WTC11 (cell line): ENCODE results near the gene SLC2A10. TPM values are rescaled to one million over a fixed set of nuclear protein-coding genes. Genes with fewer than 3 reads are reported as not detected.

Source experiments
- CBFB ChIP-seq: sonication (generic); formaldehyde crosslinking; IDR thresholded peaks from 2 replicates; pipeline ENCODE4 v1.8.1; 2022; ENCODE audit warnings: mild to moderate bottlenecking, low read depth, missing genetic modification reagents
- CTCF ChIP-seq: fragments of 200-600 bp; IDR thresholded peaks from 2 replicates; pipeline ENCODE4 v1.8.0; 2022; ENCODE audit warnings: antibody characterized with exemption
- ETV6 ChIP-seq: sonication (generic); formaldehyde crosslinking; IDR thresholded peaks from 2 replicates; pipeline ENCODE4 v1.8.1; 2022; ENCODE audit warnings: mild to moderate bottlenecking, missing genetic modification reagents
- GTF2I ChIP-seq: fragments of 250-450 bp; sonication (Bioruptor Pico); conservative IDR thresholded peaks from 2 replicates; pipeline ENCODE4 v1.4.0; 2021; ENCODE audit warnings: mild to moderate bottlenecking
- HMGA2 ChIP-seq: fragments of 250-450 bp; sonication (Bioruptor Pico); IDR thresholded peaks from 2 replicates; pipeline ENCODE4 v1.4.0; 2021; ENCODE audit warnings: mild to moderate bottlenecking, moderate library complexity
- MYBL2 ChIP-seq: sonication (generic); formaldehyde crosslinking; IDR thresholded peaks from 2 replicates; pipeline ENCODE4 v1.8.1; 2023; ENCODE audit warnings: mild to moderate bottlenecking, moderate library complexity, missing genetic modification reagents
- NFATC4 ChIP-seq: fragments of 250-450 bp; sonication (Bioruptor Pico); IDR thresholded peaks from 2 replicates; pipeline ENCODE4 v1.9.0; 2021; ENCODE audit warnings: mild to moderate bottlenecking
- NR1H2 ChIP-seq: sonication (generic); formaldehyde crosslinking; IDR thresholded peaks from 2 replicates; pipeline ENCODE4 v1.9.0; 2021; ENCODE audit warnings: mild to moderate bottlenecking, moderate library complexity, missing genetic modification reagents
- NR2C2 ChIP-seq: sonication (generic); formaldehyde crosslinking; IDR thresholded peaks from 2 replicates; pipeline ENCODE4 v1.8.0; 2022; ENCODE audit warnings: mild to moderate bottlenecking, missing genetic modification reagents
- PRRX2 ChIP-seq: fragments of 250-450 bp; sonication (Bioruptor Pico); IDR thresholded peaks from 2 replicates; pipeline ENCODE4 v1.8.0; 2021; ENCODE audit warnings: mild to moderate bottlenecking
- RELA ChIP-seq: sonication (generic); formaldehyde crosslinking; IDR thresholded peaks from 2 replicates; pipeline ENCODE4 v1.8.1; 2022; ENCODE audit warnings: missing genetic modification reagents, mild to moderate bottlenecking, borderline replicate concordance
- RORB ChIP-seq: fragments of 250-450 bp; sonication (Bioruptor Pico); IDR thresholded peaks from 2 replicates; pipeline ENCODE4 v1.9.0; 2021; ENCODE audit warnings: mild to moderate bottlenecking
- SMAD3 ChIP-seq: sonication (generic); formaldehyde crosslinking; IDR thresholded peaks from 2 replicates; pipeline ENCODE4 v1.8.0; 2022; ENCODE audit warnings: missing genetic modification reagents, mild to moderate bottlenecking, borderline replicate concordance
- ZNF121 ChIP-seq: sonication (generic); formaldehyde crosslinking; IDR thresholded peaks from 2 replicates; pipeline ENCODE4 v1.8.0; 2023; ENCODE audit warnings: missing genetic modification reagents
- ZNF138 ChIP-seq: sonication (generic); formaldehyde crosslinking; conservative IDR thresholded peaks from 2 replicates; pipeline ENCODE4 v1.8.1; 2022; ENCODE audit warnings: mild to moderate bottlenecking, moderate library complexity, missing genetic modification reagents
- ZNF219 ChIP-seq: sonication (generic); formaldehyde crosslinking; IDR thresholded peaks from 2 replicates; pipeline ENCODE4 v1.8.0; 2023; ENCODE audit warnings: missing genetic modification reagents, mild to moderate bottlenecking, borderline replicate concordance
- ZNF425 ChIP-seq: fragments of 250-450 bp; sonication (Bioruptor Pico); conservative IDR thresholded peaks from 2 replicates; pipeline ENCODE4 v1.9.0; 2021; ENCODE audit warnings: mild to moderate bottlenecking
- total RNA-seq: library from RNA; stranded (reverse); gene quantifications from 3 replicates; pipeline ENCODE4 v1.2.3, GENCODE V29; 2021
- TF ChIP-seq, protein P1 (sequence below): fragments of 250-450 bp; sonication (Bioruptor Pico); IDR thresholded peaks from 2 replicates; pipeline ENCODE4 v1.9.0; 2021; ENCODE audit warnings: mild to moderate bottlenecking
- TF ChIP-seq, protein P2 (sequence below): sonication (generic); formaldehyde crosslinking; IDR thresholded peaks from 2 replicates; pipeline ENCODE4 v1.8.0; 2023; ENCODE audit warnings: missing genetic modification reagents
- TF ChIP-seq, protein P3 (sequence below): fragments of 250-450 bp; sonication (Bioruptor Pico); IDR thresholded peaks from 2 replicates; pipeline ENCODE4 v2.1.2; 2022; ENCODE audit warnings: mild to moderate bottlenecking, moderate library complexity
- TF ChIP-seq, protein P4 (sequence below): sonication (generic); formaldehyde crosslinking; IDR thresholded peaks from 2 replicates; pipeline ENCODE4 v1.8.1; 2022; ENCODE audit warnings: missing genetic modification reagents, borderline replicate concordance

The SLC2A10 gene
- total RNA-seq, 1 experiment from 2014 or later = 8.0 TPM

DNA sequence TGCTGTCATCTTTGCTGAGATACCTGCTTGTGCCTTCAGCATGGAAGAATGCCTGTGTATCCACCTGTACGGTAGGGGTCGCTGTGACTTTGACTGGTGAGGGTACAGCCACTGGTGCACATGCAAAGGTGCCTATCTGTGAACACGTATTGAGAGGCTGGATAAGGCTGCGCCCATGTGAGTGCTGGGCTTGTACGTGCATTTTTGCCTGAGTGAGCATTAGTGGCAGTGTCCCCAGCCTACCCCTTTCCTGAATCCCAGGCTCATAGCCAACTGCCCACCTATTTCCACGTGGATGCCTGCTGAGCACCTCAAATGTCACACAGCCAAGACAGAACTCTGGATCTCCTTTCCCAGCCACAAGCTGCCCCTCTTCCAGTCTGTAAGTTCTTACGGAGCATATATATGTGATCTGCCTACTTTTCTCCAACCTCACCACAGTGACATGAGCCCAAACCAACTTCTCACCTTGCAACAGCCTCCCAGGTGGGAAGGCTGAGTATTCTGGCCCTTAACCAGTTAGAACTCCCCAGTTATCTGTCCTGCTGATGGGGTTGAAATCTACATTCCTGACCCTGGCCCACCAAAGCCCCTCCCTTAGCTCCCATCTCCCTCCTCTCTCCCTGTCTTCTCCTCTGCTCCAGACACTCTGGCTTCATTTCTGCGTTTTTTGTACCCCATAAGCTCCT, 1.1 kb upstream of the SLC2A10 start (continued):
- TF ChIP-seq ZNF219 (CRISPR knock-in tag) (no peak), ZNF121 (no peak), SMAD3 (CRISPR knock-in tag) (no peak), RORB (CRISPR knock-in tag) (no peak), CTCF (peak; percentile 71), NR2C2 (no peak), RELA (CRISPR knock-in tag) (no peak), ZNF425 (CRISPR knock-in tag) (no peak), ETV6 (CRISPR knock-in tag) (0 out of 2 replicates have a peak, but pooled peaks have one; percentile 17), ZNF138 (CRISPR knock-in tag) (no peak), NFATC4 (no peak), CBFB (CRISPR knock-in tag) (no peak), MYBL2 (no peak), NR1H2 (CRISPR knock-in tag) (no peak), PRRX2 (CRISPR knock-in tag) (no peak), GTF2I (no peak), HMGA2 (CRISPR knock-in tag) (no peak)
- TF ChIP-seq, protein P1, sequence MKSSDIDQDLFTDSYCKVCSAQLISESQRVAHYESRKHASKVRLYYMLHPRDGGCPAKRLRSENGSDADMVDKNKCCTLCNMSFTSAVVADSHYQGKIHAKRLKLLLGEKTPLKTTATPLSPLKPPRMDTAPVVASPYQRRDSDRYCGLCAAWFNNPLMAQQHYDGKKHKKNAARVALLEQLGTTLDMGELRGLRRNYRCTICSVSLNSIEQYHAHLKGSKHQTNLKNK (CRISPR knock-in tag) = no peak
- TF ChIP-seq, protein P2, sequence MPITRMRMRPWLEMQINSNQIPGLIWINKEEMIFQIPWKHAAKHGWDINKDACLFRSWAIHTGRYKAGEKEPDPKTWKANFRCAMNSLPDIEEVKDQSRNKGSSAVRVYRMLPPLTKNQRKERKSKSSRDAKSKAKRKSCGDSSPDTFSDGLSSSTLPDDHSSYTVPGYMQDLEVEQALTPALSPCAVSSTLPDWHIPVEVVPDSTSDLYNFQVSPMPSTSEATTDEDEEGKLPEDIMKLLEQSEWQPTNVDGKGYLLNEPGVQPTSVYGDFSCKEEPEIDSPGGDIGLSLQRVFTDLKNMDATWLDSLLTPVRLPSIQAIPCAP (CRISPR knock-in tag) = no peak
- TF ChIP-seq, protein P3, sequence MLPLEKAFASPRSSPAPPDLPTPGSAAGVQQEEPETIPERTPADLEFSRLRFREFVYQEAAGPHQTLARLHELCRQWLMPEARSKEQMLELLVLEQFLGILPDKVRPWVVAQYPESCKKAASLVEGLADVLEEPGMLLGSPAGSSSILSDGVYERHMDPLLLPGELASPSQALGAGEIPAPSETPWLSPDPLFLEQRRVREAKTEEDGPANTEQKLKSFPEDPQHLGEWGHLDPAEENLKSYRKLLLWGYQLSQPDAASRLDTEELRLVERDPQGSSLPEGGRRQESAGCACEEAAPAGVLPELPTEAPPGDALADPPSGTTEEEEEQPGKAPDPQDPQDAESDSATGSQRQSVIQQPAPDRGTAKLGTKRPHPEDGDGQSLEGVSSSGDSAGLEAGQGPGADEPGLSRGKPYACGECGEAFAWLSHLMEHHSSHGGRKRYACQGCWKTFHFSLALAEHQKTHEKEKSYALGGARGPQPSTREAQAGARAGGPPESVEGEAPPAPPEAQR (CRISPR knock-in tag) = no peak
- TF ChIP-seq, protein P4, sequence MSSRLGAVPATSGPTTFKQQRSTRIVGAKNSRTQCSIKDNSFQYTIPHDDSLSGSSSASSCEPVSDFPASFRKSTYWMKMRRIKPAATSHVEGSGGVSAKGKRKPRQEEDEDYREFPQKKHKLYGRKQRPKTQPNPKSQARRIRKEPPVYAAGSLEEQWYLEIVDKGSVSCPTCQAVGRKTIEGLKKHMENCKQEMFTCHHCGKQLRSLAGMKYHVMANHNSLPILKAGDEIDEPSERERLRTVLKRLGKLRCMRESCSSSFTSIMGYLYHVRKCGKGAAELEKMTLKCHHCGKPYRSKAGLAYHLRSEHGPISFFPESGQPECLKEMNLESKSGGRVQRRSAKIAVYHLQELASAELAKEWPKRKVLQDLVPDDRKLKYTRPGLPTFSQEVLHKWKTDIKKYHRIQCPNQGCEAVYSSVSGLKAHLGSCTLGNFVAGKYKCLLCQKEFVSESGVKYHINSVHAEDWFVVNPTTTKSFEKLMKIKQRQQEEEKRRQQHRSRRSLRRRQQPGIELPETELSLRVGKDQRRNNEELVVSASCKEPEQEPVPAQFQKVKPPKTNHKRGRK (CRISPR knock-in tag) = no peak
